HepG2 (cell line): ENCODE data around the gene NACC2. TPM values are rescaled to one million over a fixed set of nuclear protein-coding genes. Genes with fewer than 3 reads are reported as not detected.
A peak's percentile ranks its signal among the peaks of the same experiment; 100 is the strongest.

Experiments
- ATAC-seq: fragments of 200-7000 bp; cut with Tn5 transposase; 3 replicates; pipeline ENCODE4 v1.9.1; 2020; ENCODE audit warnings: mild to moderate bottlenecking, moderate library complexity
- BruUV-seq: library from RNA; stranded (reverse); fragments of 400-500 nt; replicated peaks from 2 replicates; lab custom pipeline; 2021; lab: Mats Ljungman, UMichigan
- CTCF ChIA-PET: fragments of 300-600 bp; formaldehyde crosslinking; extraction: SDS; loops from one replicate; lab custom pipeline; 2021; ENCODE audit warnings: low total read pairs, inconsistent platforms, low intra/inter-chr PET ratio; lab: Yijun Ruan, JAX
- POLR2A ChIA-PET: fragments of 350-600 bp; sonication (Branson Sonifier 250); formaldehyde crosslinking; loops from one replicate; lab custom pipeline; 2020; ENCODE audit warnings: antibody characterized with exemption, inconsistent platforms; lab: Yijun Ruan, JAX
- DNase-seq: peaks from one replicate; pipeline ENCODE4 v3.0.0-alpha.2; 2015; ENCODE audit warnings: low spot score
- FAIRE-seq: peaks from 3 replicates; lab custom pipeline; 2011; peaks lifted over from hg19 to GRCh38; lab: Jason Lieb, UNC
- H2AFZ ChIP-seq: one replicate; pipeline ENCODE4 v1.6.1; 2011; ENCODE audit warnings: low read length, inconsistent platforms
- H3K27ac ChIP-seq: fragments of 300-600 bp; 3 replicates; pipeline ENCODE4 v1.8.0; 2011; ENCODE audit warnings: mixed run types, mild to moderate bottlenecking, mixed read lengths, low read length, inconsistent platforms; ENCODE audit not compliant: insufficient read depth; ENCODE audit errors: extremely low read length
- H3K27me3 ChIP-seq, 2 experiments: fragments of 200-600 bp in 1 of 2; 2 replicates in 1 of 2; 3 replicates in 1 of 2; pipeline versions ENCODE4 v1.6.0 to v1.8.0; 2011; ENCODE audit warnings: low read length in 2 of 2, mild to moderate bottlenecking in 2 of 2, moderate library complexity in 2 of 2, inconsistent platforms in 1 of 2; ENCODE audit not compliant: insufficient read depth in 2 of 2, control insufficient read depth in 1 of 2
- H3K36me3 ChIP-seq, 2 experiments: fragments of 200-600 bp in 1 of 2; replicated peaks in 1 of 2; 2 replicates in 1 of 2; 3 replicates in 1 of 2; pipeline versions ENCODE4 v1.5.1 to v1.8.0; 2011; ENCODE audit warnings: low read length in 2 of 2, inconsistent platforms in 1 of 2; ENCODE audit not compliant: insufficient read depth in 2 of 2, control insufficient read depth in 1 of 2
- H3K4me1 ChIP-seq: 2 replicates; pipeline ENCODE4 v1.5.1; 2012; ENCODE audit warnings: low read length, inconsistent platforms; ENCODE audit not compliant: insufficient read depth
- H3K4me2 ChIP-seq: 2 replicates; pipeline ENCODE4 v1.6.0; 2011; ENCODE audit warnings: low read depth, low read length, inconsistent platforms
- H3K4me3 ChIP-seq, 3 experiments: fragments of 200-600 bp in 1 of 3; sonication (generic), shearing (Covaris generic) in 1 of 3; replicated peaks in 1 of 3; 2 replicates each; pipeline ENCODE4 v1.5.1; 2011 to 2016; ENCODE audit warnings: low read length in 3 of 3, inconsistent platforms in 2 of 3, low read depth in 2 of 3, mild to moderate bottlenecking in 2 of 3, control low read depth in 1 of 3, mixed read lengths in 1 of 3; ENCODE audit not compliant: insufficient read depth in 1 of 3
- H3K79me2 ChIP-seq: one replicate; pipeline ENCODE4 v1.6.1; 2011; ENCODE audit warnings: low read length, inconsistent platforms; ENCODE audit not compliant: insufficient read depth
- H3K9ac ChIP-seq: 2 replicates; pipeline ENCODE4 v1.6.0; 2011; ENCODE audit warnings: mild to moderate bottlenecking, low read depth, low read length, inconsistent platforms; ENCODE audit not compliant: insufficient read depth
- H3K9me3 ChIP-seq: 2 replicates; pipeline ENCODE4 v1.5.1; 2012; ENCODE audit warnings: mild to moderate bottlenecking, low read length
- H4K20me1 ChIP-seq: 2 replicates; pipeline ENCODE4 v1.6.0; 2011; ENCODE audit warnings: inconsistent platforms, mild to moderate bottlenecking, low read length, moderate library complexity; ENCODE audit not compliant: insufficient read depth
- AGO2 ChIP-seq: fragments of 200-400 bp; formaldehyde crosslinking; optimal IDR thresholded peaks from 2 replicates; pipeline ENCODE3; 2017; ENCODE audit warnings: mild to moderate bottlenecking, low read depth, low read length, moderate library complexity
- AKAP8 ChIP-seq: sonication (generic); formaldehyde crosslinking; IDR thresholded peaks from 2 replicates; pipeline ENCODE4 v1.5.1; 2020; ENCODE audit warnings: mild to moderate bottlenecking, missing genetic modification reagents
- IKZF4 ChIP-seq: sonication (generic); formaldehyde crosslinking; IDR thresholded peaks from 2 replicates; pipeline ENCODE4 v1.5.1; 2020; ENCODE audit warnings: borderline replicate concordance, mild to moderate bottlenecking, low read depth, missing genetic modification reagents; ENCODE audit errors: not compliant biosample characterization
- IRF2 ChIP-seq: IDR thresholded peaks from 2 replicates; pipeline ENCODE4 v1.6.1; 2018; ENCODE audit warnings: missing genetic modification reagents, missing compliant biosample characterization
- JDP2 ChIP-seq: sonication (generic); formaldehyde crosslinking; IDR thresholded peaks from 2 replicates; pipeline ENCODE4 v1.8.1; 2022; ENCODE audit warnings: missing genetic modification reagents, borderline replicate concordance
- MED1 ChIP-seq: sonication (generic); formaldehyde crosslinking; IDR thresholded peaks from 2 replicates; pipeline ENCODE4 v1.4.0; 2020; ENCODE audit warnings: missing genetic modification reagents
- MED8 ChIP-seq: sonication (generic); formaldehyde crosslinking; IDR thresholded peaks from 2 replicates; pipeline ENCODE4 v1.8.1; 2023; ENCODE audit warnings: mild to moderate bottlenecking, missing genetic modification reagents; ENCODE audit not compliant: insufficient replicate concordance
- ZSCAN20 ChIP-seq: sonication (generic); formaldehyde crosslinking; IDR thresholded peaks from 2 replicates; pipeline ENCODE4 v1.4.0; 2020; ENCODE audit warnings: missing genetic modification reagents, mild to moderate bottlenecking, borderline replicate concordance
- WGBS: methylation state at CpG from one replicate; pipeline ENCODE4 v1.1.6; 2017; ENCODE audit warnings: low lambda C conversion rate; 5-methylcytosine and 5-hydroxymethylcytosine counted together
- in situ Hi-C: cut with HindIII; loops from 2 replicates; pipeline ENCODE4 v1.10.0; 2017; ENCODE audit warnings: low pct_unique_long_range_greater_than_20kb; ENCODE audit not compliant: extremely low pct_ligation_motif_present
- intact Hi-C: fragments of 100-400 bp; cut with micrococcal nuclease; formaldehyde crosslinking; loops from one replicate; pipeline ENCODE4 v1.10.0; 2022; ENCODE audit not compliant: unreplicated experiment
- polyA plus RNA-seq, 8 experiments: library from polyadenylated mRNA; depleted of rRNA in 3 of 8; stranded (reverse) in 7 of 8; unstranded in 1 of 8; fragments of >200 nt; fragmentation: Illumina TruSeq in 4 of 8; extraction: Trizol in 4 of 8; gene quantifications; 2 replicates each; pipeline versions ENCODE4 v1.2.1 to v1.2.3, GENCODE V29; 2011 to 2016; ENCODE audit warnings: low read depth in 4 of 8, missing spikeins in 1 of 8, mixed read lengths in 1 of 8; ENCODE audit not compliant: insufficient read depth in 1 of 8
- total RNA-seq, 5 experiments: library from RNA; depleted of rRNA; stranded (reverse); fragments of >200 nt; fragmentation: Illumina TruSeq; extraction: Trizol; gene quantifications; 2 replicates each; pipeline ENCODE4 v1.2.3, GENCODE V29; 2016; ENCODE audit warnings: low read depth in 1 of 5
- TF ChIP-seq, protein P1 (sequence below), 2 experiments: fragments of 450-650 bp in 1 of 2; sonication (generic) in 1 of 2; formaldehyde crosslinking; IDR thresholded peaks; 2 replicates each; pipeline versions ENCODE4 v1.5.0 to v1.8.0; 2020 to 2022; ENCODE audit warnings: mild to moderate bottlenecking in 1 of 2, missing genetic modification reagents in 1 of 2
- TF ChIP-seq, protein P2 (sequence below): sonication (generic); formaldehyde crosslinking; IDR thresholded peaks from 2 replicates; pipeline ENCODE4 v1.4.0; 2020; ENCODE audit warnings: missing genetic modification reagents
- TF ChIP-seq, protein P3 (sequence below): sonication (generic); formaldehyde crosslinking; IDR thresholded peaks from 2 replicates; pipeline ENCODE4 v1.4.0; 2020; ENCODE audit warnings: missing genetic modification reagents
- TF ChIP-seq, protein P4 (sequence below): sonication (generic); formaldehyde crosslinking; IDR thresholded peaks from 2 replicates; pipeline ENCODE4 v1.4.0; 2020; ENCODE audit warnings: mild to moderate bottlenecking, missing genetic modification reagents, borderline replicate concordance

Gene NACC2
- total and polyA plus RNA-seq, 2 of the 13 experiments (the other 11 are each of a cell fraction or from before 2014, with no cell fraction given), result 5.9 to 12.3 TPM

DNA sequence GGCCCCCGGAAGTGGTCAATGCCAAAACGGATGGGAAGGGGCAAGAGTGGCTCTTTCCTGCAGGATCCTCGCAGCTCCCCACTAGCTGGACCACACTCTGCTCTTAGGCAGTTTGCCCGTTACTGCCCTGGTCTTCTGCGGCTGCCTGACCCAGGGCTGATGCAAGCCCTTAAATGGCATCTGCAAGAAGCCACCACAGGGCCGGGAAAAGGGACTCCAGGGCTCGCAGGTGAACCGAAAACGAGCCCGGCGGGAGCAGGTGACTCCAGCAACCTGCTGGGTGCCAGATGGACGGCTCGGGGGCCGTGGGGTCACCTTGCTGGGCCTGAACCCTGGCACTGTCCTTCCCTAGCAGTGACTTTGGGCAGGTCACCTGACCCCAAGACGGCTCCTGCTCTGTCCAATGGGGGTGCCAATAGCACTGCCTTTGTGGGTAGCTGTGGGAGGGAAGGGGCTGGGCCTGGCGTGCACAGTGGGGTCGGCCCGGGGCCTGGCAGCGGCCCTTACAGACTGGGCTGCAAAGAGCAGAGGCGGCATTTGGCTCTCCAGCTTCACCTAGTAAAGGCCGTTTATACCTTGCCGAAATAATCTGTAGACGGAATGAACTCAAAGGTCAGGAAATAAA lies 22.3 kb upstream of the NACC2 start (continued):
- TF ChIP-seq, protein P1, sequence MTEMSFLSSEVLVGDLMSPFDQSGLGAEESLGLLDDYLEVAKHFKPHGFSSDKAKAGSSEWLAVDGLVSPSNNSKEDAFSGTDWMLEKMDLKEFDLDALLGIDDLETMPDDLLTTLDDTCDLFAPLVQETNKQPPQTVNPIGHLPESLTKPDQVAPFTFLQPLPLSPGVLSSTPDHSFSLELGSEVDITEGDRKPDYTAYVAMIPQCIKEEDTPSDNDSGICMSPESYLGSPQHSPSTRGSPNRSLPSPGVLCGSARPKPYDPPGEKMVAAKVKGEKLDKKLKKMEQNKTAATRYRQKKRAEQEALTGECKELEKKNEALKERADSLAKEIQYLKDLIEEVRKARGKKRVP (CRISPR knock-in tag; IDR thresholded peaks at IDR 0.05), result peak in 1 of 2 experiments; percentile 78; a peak in 2 of 4 replicates

DNA sequence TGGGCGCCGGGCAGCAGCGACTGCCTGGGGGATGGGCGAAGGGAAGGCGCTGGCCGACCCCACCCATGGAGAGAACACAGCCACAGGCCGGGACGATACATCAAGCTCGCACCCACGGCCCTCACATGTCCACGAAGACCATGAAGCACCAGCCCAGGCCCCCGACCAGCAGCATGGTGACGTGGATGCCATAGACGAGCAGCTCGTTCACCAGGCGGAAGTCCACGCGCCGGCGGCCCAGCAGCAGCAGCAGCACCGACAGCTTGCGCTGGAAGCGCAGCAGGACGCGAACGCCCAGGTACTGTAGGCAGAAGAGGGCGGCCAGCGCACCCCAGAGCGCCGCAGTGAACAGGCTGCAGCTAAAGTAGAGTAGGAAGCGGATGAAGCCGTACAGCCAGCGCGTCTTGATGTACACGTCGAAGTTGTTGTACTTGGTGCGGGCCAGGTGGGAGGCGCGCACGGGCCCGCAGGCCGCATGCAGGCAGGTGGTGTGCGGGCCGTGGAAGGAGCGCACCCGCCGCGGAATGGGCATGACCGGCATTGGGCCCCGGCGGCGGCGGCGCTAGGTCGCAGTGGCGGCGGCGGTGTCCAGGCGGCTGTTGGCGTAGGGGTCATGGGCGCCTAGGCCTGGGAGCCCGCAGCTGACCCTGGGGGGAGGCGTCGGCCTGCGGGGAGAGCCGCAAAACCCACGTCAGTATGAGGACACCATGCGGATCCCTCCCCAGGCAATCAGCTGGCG lies 21.4 kb upstream of the NACC2 start:
- H3K4me2 ChIP-seq, result peak overlapping the region; percentile 96
- H2AFZ ChIP-seq, result no peak overlapping the region
- CTCF ChIA-PET, result no interaction called here
- peak overlapping the region; percentile 81; the same call in 1 of the 2 replicates for H3K9ac ChIP-seq
- no peaks in the 10 kb centered on the region for H4K20me1 ChIP-seq
- intact Hi-C loops, result no loop called here
- no peaks in the 10 kb centered on the region; a peak in 1 of 5 replicates for H3K27me3 ChIP-seq
- 0 out of 6 replicates have a peak overlapping the region, but pooled peaks of 1 of the 3 experiments have one; percentile 83 for H3K4me3 ChIP-seq
- in situ Hi-C loops, result no loop called here
- peak overlapping the region; percentile 96 for H3K27ac ChIP-seq
- ATAC-seq (no peak), FAIRE-seq (no peak), DNase-seq (no peak)
- no peaks in the 10 kb centered on the region for H3K36me3 ChIP-seq
- POLR2A ChIA-PET, result interaction anchor here (1.5 to 2.1 kb wide), 4 partner anchors 22 to 113 kb away, joined by 4 to 23 read pairs (median 10); partner anchors contain the start of gene NACC2
- H3K79me2 ChIP-seq, result no peaks in the 10 kb centered on the region
- H3K9me3 ChIP-seq, result no peaks in the 10 kb centered on the region
- no TSS peak for BruUV-seq
- WGBS, result 97% methylated on average over 58 of the region's 69 CpGs
- peaks cover 26% of the 10 kb centered on the region for H3K4me1 ChIP-seq
- peak; percentile 16 for TF ChIP-seq AGO2
- no peak for TF ChIP-seq IRF2 (CRISPR knock-in tag)
- TF ChIP-seq, protein P2, sequence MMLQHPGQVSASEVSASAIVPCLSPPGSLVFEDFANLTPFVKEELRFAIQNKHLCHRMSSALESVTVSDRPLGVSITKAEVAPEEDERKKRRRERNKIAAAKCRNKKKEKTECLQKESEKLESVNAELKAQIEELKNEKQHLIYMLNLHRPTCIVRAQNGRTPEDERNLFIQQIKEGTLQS (CRISPR knock-in tag), result no peak
- TF ChIP-seq ZSCAN20 (CRISPR knock-in tag), result no peak
- no peak for TF ChIP-seq IKZF4 (CRISPR knock-in tag)
- no peak for TF ChIP-seq MED1 (CRISPR knock-in tag)
- no peak for TF ChIP-seq JDP2
- TF ChIP-seq, protein P3, sequence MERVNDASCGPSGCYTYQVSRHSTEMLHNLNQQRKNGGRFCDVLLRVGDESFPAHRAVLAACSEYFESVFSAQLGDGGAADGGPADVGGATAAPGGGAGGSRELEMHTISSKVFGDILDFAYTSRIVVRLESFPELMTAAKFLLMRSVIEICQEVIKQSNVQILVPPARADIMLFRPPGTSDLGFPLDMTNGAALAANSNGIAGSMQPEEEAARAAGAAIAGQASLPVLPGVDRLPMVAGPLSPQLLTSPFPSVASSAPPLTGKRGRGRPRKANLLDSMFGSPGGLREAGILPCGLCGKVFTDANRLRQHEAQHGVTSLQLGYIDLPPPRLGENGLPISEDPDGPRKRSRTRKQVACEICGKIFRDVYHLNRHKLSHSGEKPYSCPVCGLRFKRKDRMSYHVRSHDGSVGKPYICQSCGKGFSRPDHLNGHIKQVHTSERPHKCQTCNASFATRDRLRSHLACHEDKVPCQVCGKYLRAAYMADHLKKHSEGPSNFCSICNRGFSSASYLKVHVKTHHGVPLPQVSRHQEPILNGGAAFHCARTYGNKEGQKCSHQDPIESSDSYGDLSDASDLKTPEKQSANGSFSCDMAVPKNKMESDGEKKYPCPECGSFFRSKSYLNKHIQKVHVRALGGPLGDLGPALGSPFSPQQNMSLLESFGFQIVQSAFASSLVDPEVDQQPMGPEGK (CRISPR knock-in tag), result no peak
- TF ChIP-seq, protein P4, sequence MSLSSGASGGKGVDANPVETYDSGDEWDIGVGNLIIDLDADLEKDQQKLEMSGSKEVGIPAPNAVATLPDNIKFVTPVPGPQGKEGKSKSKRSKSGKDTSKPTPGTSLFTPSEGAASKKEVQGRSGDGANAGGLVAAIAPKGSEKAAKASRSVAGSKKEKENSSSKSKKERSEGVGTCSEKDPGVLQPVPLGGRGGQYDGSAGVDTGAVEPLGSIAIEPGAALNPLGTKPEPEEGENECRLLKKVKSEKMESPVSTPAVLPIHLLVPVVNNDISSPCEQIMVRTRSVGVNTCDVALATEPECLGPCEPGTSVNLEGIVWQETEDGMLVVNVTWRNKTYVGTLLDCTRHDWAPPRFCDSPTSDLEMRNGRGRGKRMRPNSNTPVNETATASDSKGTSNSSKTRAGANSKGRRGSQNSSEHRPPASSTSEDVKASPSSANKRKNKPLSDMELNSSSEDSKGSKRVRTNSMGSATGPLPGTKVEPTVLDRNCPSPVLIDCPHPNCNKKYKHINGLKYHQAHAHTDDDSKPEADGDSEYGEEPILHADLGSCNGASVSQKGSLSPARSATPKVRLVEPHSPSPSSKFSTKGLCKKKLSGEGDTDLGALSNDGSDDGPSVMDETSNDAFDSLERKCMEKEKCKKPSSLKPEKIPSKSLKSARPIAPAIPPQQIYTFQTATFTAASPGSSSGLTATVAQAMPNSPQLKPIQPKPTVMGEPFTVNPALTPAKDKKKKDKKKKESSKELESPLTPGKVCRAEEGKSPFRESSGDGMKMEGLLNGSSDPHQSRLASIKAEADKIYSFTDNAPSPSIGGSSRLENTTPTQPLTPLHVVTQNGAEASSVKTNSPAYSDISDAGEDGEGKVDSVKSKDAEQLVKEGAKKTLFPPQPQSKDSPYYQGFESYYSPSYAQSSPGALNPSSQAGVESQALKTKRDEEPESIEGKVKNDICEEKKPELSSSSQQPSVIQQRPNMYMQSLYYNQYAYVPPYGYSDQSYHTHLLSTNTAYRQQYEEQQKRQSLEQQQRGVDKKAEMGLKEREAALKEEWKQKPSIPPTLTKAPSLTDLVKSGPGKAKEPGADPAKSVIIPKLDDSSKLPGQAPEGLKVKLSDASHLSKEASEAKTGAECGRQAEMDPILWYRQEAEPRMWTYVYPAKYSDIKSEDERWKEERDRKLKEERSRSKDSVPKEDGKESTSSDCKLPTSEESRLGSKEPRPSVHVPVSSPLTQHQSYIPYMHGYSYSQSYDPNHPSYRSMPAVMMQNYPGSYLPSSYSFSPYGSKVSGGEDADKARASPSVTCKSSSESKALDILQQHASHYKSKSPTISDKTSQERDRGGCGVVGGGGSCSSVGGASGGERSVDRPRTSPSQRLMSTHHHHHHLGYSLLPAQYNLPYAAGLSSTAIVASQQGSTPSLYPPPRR, result no peak
- no peak for TF ChIP-seq MED8 (CRISPR knock-in tag)
- TF ChIP-seq AKAP8 (CRISPR knock-in tag), result 0 out of 2 replicates have a peak, but pooled peaks have one; percentile 12
